KOPT-K1 (cell line): Measurements from ENCODE around the gene CNNM4.

ENCODE experiments used
- H3K27ac ChIP-seq: fragments of 200-600 bp; sonication (generic); 2 replicates; pipeline ENCODE4 v1.5.1; 2016; ENCODE audit warnings: antibody characterized with exemption, mild to moderate bottlenecking, low read depth, low read length; ENCODE audit not compliant: poor library complexity, severe bottlenecking
- H3K36me3 ChIP-seq: fragments of 200-600 bp; sonication (generic); 2 replicates; pipeline ENCODE4 v1.5.1; 2017; ENCODE audit warnings: antibody characterized with exemption, mild to moderate bottlenecking, low read length, moderate library complexity; ENCODE audit not compliant: insufficient read depth
- H3K9me3 ChIP-seq: fragments of 200-600 bp; sonication (generic); 2 replicates; pipeline ENCODE4 v1.5.1; 2017; ENCODE audit warnings: antibody characterized with exemption, low read length, mild to moderate bottlenecking; ENCODE audit not compliant: insufficient read depth, poor library complexity, severe bottlenecking

The CNNM4 gene

GRCh38 chr2:96760036-96760985 lies at the start of gene CNNM4:
TSS of gene CNNM4 (plus strand) at chr2:96760902. CDS start at chr2:96761000, 98 bp downstream.
- Histone ChIP-seq H3K9me3 (no peaks in the 10 kb centered on the region), H3K36me3 (no peaks in the 10 kb centered on the region), H3K27ac (peak within 1 kb of the TSS; percentile 54)

DNA sequence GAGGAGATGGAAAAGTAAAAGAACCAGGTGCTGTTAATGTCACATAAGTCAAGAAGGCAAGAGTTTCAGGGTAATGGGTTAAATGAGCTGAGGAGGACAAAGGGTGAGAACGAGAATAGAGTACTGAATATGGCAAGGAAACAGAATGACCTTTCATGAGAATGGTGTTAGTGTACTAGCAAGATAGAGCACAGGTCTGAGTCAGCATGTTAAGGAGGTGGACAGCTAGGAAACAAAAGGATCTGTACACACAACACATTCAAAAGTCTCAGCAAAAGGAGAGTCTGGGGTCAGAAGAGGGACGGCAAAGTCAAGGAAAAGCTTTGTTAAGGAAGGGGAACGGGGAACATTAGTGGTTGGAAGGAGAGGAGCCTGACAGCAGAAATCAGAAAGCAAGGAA lies 49.7 kb upstream of the CNNM4 start:
- Histone ChIP-seq H3K27ac (no peak overlapping the region), H3K9me3 (no peaks in the 10 kb centered on the region), H3K36me3 (peaks cover 75% of the 10 kb centered on the region)

GRCh38 chr2:96715658-96716057 lies 45.0 kb upstream of the CNNM4 start:
- H3K9me3 ChIP-seq = no peaks in the 10 kb centered on the region
- H3K36me3 ChIP-seq = peaks cover 30% of the 10 kb centered on the region
- H3K27ac ChIP-seq = no peak overlapping the region

DNA sequence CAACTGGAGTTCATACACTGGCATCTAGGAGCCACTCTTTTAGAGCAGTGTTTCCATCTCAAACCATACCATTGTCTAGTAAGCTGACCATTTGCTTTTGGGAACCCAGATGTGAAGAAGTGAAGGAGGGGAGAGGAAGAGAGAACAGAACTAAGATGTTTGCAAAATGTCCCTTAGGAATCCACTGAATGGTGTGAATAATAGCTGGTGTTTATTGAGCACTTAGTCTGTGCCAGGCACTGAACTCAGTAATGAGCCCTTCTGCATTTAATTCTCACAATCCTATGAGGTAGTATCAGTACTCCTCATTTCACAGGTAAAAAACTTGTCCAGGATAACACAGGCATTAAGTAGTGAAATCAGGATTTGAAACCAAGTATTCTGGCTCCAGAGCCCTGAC lies 44.3 kb upstream of the CNNM4 start:
- Histone ChIP-seq H3K36me3 (peaks cover 23% of the 10 kb centered on the region; the same call in 1 of the 2 replicates), H3K27ac (no peak overlapping the region)

GRCh38 chr2:96726131-96726530 lies 34.6 kb upstream of the CNNM4 start:
- peaks cover 45% of the 10 kb centered on the region for H3K36me3 ChIP-seq
- H3K9me3 ChIP-seq = no peaks in the 10 kb centered on the region
- no peak overlapping the region for H3K27ac ChIP-seq

More for the DNA sequence above, 44.3 kb upstream of the CNNM4 start:
- no peaks in the 10 kb centered on the region for H3K9me3 ChIP-seq

GRCh38 chr2:96727431-96727830 lies 33.3 kb upstream of the CNNM4 start:
- Histone ChIP-seq H3K27ac (no peak overlapping the region), H3K36me3 (peaks cover 58% of the 10 kb centered on the region), H3K9me3 (no peaks in the 10 kb centered on the region)

GRCh38 chr2:96729748-96730147 lies 31.0 kb upstream of the CNNM4 start:
- H3K36me3 ChIP-seq = peaks cover 82% of the 10 kb centered on the region
- no peak overlapping the region for H3K27ac ChIP-seq
- H3K9me3 ChIP-seq = no peaks in the 10 kb centered on the region

DNA sequence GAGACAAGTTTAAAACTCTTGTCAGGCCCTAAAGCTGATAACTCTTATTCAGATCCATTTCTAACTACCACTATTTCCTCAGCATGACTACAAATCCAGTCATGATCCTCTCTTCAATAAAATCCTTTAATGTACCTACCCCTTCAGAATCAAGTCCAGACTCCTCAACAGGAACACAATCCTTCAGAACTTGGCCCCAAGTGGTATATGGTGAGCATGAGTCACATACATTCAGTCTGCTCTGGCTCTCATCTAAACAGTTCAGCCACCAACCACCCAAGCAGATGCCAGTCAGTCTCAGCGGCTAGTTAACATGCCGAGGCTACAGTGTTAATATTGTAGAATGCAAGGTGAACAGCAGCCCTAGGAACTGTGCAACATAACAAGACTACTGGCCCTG lies 30.5 kb upstream of the CNNM4 start:
- peaks cover 86% of the 10 kb centered on the region for H3K36me3 ChIP-seq
- H3K9me3 ChIP-seq = no peaks in the 10 kb centered on the region
- H3K27ac ChIP-seq = no peak overlapping the region

DNA sequence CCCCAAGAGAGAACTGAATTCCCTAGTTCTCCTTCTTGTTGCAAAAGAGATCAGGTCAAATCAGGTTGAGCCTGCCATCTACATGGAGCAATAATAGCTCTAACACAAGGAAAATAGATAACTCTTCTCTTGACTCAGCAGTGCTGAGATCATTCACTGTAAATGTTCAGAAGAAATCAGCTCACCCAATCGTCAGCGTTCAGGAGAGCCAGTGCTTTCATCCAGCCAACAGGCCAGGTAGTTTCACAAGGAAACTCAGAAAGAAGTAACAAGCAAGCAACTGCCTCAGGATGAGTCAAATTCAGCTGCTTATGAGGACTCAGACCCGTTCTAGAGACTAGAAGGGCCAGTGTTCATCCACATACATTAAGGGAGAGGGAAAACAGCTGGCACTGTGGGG lies 26.8 kb upstream of the CNNM4 start:
- no peak overlapping the region for H3K27ac ChIP-seq
- H3K9me3 ChIP-seq = no peaks in the 10 kb centered on the region
- peaks cover 82% of the 10 kb centered on the region for H3K36me3 ChIP-seq

GRCh38 chr2:96734880-96735583 lies 25.7 kb upstream of the CNNM4 start:
- H3K9me3 ChIP-seq = no peaks in the 10 kb centered on the region
- peaks cover 74% of the 10 kb centered on the region for H3K36me3 ChIP-seq
- no peak overlapping the region for H3K27ac ChIP-seq

DNA sequence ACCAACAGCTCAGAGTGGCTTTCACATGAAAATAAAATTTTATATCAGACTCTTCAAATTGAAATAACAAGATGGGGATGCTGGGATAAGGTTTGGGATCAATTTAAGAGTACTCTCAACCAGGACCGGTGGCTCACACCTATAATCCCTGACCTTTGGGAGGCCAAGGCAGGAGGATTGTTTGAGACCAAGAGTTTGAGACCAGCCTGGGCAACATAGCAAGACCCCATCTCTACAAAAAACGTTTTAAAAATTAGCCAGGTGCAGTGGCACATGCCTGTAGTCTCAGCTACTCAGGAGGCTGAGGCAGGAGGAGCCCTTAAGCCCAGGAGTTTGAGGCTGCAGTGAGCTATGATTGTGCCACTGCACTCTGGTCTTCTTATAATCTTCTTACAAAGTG lies 23.5 kb upstream of the CNNM4 start:
- Histone ChIP-seq H3K36me3 (peaks cover 52% of the 10 kb centered on the region), H3K27ac (no peak overlapping the region)

GRCh38 chr2:96737831-96738230 lies 22.9 kb upstream of the CNNM4 start:
- no peak overlapping the region for H3K27ac ChIP-seq
- H3K9me3 ChIP-seq = no peaks in the 10 kb centered on the region
- H3K36me3 ChIP-seq = peaks cover 46% of the 10 kb centered on the region

More for the DNA sequence above, 23.5 kb upstream of the CNNM4 start:
- no peaks in the 10 kb centered on the region for H3K9me3 ChIP-seq

- peak overlapping the region; percentile 58 for H3K27ac ChIP-seq
- H3K9me3 ChIP-seq = no peaks in the 10 kb centered on the region
- peaks cover 33% of the 10 kb centered on the region for H3K36me3 ChIP-seq
These were observed 21.5 kb upstream of the CNNM4 start for GRCh38 chr2:96739076-96739632.

DNA sequence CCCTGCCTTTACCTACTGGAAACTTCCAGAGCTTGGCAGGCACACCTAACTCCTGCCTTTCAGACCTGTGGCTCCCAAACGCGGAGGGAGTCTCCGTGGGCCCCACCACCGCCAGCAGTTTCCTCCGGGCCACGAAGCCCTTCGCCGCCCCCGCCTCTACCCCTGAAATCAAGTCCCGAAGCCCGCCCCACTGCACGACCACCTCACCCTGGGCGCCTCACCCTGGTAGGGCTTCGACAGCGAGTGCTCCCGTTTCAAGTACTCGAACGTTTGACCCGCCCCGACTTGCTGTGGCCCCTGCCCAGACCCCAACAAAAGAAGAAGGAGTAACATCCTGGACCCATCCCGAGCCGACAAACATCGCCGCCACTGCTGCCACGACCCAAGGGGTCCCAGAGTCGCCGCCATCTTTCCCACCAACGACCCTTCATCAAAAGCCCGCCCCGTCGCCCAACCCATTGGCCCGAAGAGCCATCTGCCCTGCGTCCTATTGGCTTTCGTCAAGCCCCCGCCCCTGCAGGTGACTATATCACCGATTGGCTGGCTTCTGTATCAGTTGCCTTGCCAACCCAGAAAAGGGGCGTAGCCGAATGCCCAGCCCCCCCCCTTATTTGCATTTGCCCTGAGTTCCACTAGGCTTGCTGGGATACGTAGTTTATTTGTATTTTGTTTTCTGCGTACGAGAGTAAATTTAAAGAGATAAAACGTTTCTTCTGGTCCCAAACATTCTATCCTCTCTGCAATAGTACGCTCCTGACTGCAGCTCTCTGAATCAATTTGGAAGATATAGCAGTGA lies 20.9 kb upstream of the CNNM4 start, which contains the start of gene LMAN2L:
TSS of gene LMAN2L (minus strand) at position 432 of the 796 bp plus-strand sequence. CDS start at position 408, 24 bp downstream.
- Histone ChIP-seq H3K27ac (peak within 1 kb of the TSS; percentile 58), H3K36me3 (peaks cover 26% of the 10 kb centered on the region), H3K9me3 (no peaks in the 10 kb centered on the region)
